DMS53 treated with DMSO at 0.1 percent for 48 hours (cell line): ENCODE results near the gene ENPP7.

ENCODE experiments used
- DNase-seq: peaks from one replicate; lab custom pipeline; 2025; ENCODE audit not compliant: unreplicated experiment; lab: John Stamatoyannopoulos, UW

Gene ENPP7

GRCh38 chr17:79776376-79777119 is 45.8 kb downstream of the ENPP7 start:
- no peak for DNase-seq

- no peak for DNase-seq
Observed at GRCh38 chr17:79777120-79777893, 46.6 kb downstream of the ENPP7 start.

- peak; percentile 40 for DNase-seq
Observed at GRCh38 chr17:79777894-79778503, 47.3 kb downstream of the ENPP7 start, which contains the start of gene CBX2. Gene CBX2, plus strand, starts transcription at chr17:79778148. Its CDS starts 88 bp downstream, at chr17:79778236.

- no peak for DNase-seq
Observed at GRCh38 chr17:79778504-79779083, 47.9 kb downstream of the ENPP7 start.

- no peak for DNase-seq
Observed at GRCh38 chr17:79779084-79779529, 48.4 kb downstream of the ENPP7 start.

- no peak for DNase-seq
Observed at GRCh38 chr17:79779661-79780365, 49.1 kb downstream of the ENPP7 start.

GRCh38 chr17:79781012-79781650 is 50.4 kb downstream of the ENPP7 start:
- no peak for DNase-seq

GRCh38 chr17:79781736-79782575 is 51.2 kb downstream of the ENPP7 start:
- DNase-seq: no peak

GRCh38 chr17:79783891-79784290 is 53.1 kb downstream of the ENPP7 start:
- DNase-seq: no peak

GRCh38 chr17:79784353-79785016 is 53.7 kb downstream of the ENPP7 start:
- no peak for DNase-seq

- no peak for DNase-seq
Observed at GRCh38 chr17:79785017-79785899, 54.5 kb downstream of the ENPP7 start.

- no peak for DNase-seq
Observed at GRCh38 chr17:79785900-79786810, 55.4 kb downstream of the ENPP7 start.

GRCh38 chr17:79786930-79787643 is 56.3 kb downstream of the ENPP7 start:
- DNase-seq: no peak

GRCh38 chr17:79788455-79788854 is 57.7 kb downstream of the ENPP7 start:
- no peak for DNase-seq

- DNase-seq: no peak
Observed at GRCh38 chr17:79788989-79789942, 58.5 kb downstream of the ENPP7 start.
